HepG2 (cell line): ENCODE measurements around the gene MCOLN1. TPM values are rescaled to one million over a fixed set of nuclear protein-coding genes. Genes with fewer than 3 reads are reported as not detected.
A peak's percentile ranks its signal among the peaks of the same experiment; 100 is the strongest.

ENCODE experiments used
- HNRNPL ChIP-seq: fragments of 200-400 bp; formaldehyde crosslinking; IDR thresholded peaks from 2 replicates; pipeline ENCODE4 v1.6.1; 2017; ENCODE audit warnings: mild to moderate bottlenecking, low read depth, low read length
- HOXA3 ChIP-seq: sonication (generic); formaldehyde crosslinking; IDR thresholded peaks from 2 replicates; pipeline ENCODE4 v1.5.0; 2020; ENCODE audit warnings: missing genetic modification reagents
- JUND ChIP-seq: sonication (generic); formaldehyde crosslinking; IDR thresholded peaks from 2 replicates; pipeline ENCODE4 v1.8.0; 2022; ENCODE audit warnings: mild to moderate bottlenecking, missing genetic modification reagents
- KLF15 ChIP-seq: sonication (generic); formaldehyde crosslinking; IDR thresholded peaks from 2 replicates; pipeline ENCODE4 v1.8.1; 2023; ENCODE audit warnings: borderline replicate concordance, mild to moderate bottlenecking, inconsistent platforms, missing genetic modification reagents, mixed read lengths
- PCBP2 ChIP-seq: fragments of 200-400 bp; formaldehyde crosslinking; optimal IDR thresholded peaks from 2 replicates; pipeline ENCODE3; 2018; ENCODE audit warnings: low read length, low read depth; ENCODE audit not compliant: poor library complexity, severe bottlenecking
- PRMT3 ChIP-seq: sonication (generic); formaldehyde crosslinking; IDR thresholded peaks from 2 replicates; pipeline ENCODE4 v1.8.1; 2022; ENCODE audit warnings: low read depth, mild to moderate bottlenecking, moderate library complexity, missing genetic modification reagents, borderline replicate concordance
- TARDBP ChIP-seq: sonication (generic); formaldehyde crosslinking; IDR thresholded peaks from 2 replicates; pipeline ENCODE4 v1.8.0; 2022; ENCODE audit warnings: mild to moderate bottlenecking, missing genetic modification reagents
- XRCC5 ChIP-seq: fragments of 200-400 bp; formaldehyde crosslinking; optimal IDR thresholded peaks from 2 replicates; pipeline ENCODE3; 2017; ENCODE audit warnings: mild to moderate bottlenecking, low read length
- ZFYVE20 ChIP-seq: sonication (generic); formaldehyde crosslinking; IDR thresholded peaks from 2 replicates; pipeline ENCODE4 v1.8.0; 2023; ENCODE audit warnings: low read depth, mild to moderate bottlenecking, moderate library complexity, missing genetic modification reagents, borderline replicate concordance
- ZNF331 ChIP-seq: sonication (generic); formaldehyde crosslinking; IDR thresholded peaks from 2 replicates; pipeline ENCODE4 v1.4.0; 2020; ENCODE audit warnings: missing genetic modification reagents
- ZNF441 ChIP-seq: sonication (generic); formaldehyde crosslinking; IDR thresholded peaks from 2 replicates; pipeline ENCODE4 v1.7.0; 2021; ENCODE audit warnings: missing genetic modification reagents, borderline replicate concordance
- ZSCAN21 ChIP-seq: sonication (generic); formaldehyde crosslinking; IDR thresholded peaks from 2 replicates; pipeline ENCODE4 v1.8.0; 2022; ENCODE audit warnings: mild to moderate bottlenecking, missing genetic modification reagents, moderate library complexity, borderline replicate concordance
- polyA plus RNA-seq, 8 experiments: library from polyadenylated mRNA; depleted of rRNA in 3 of 8; stranded (reverse) in 7 of 8; unstranded in 1 of 8; fragments of >200 nt; fragmentation: Illumina TruSeq in 4 of 8; extraction: Trizol in 4 of 8; gene quantifications; 2 replicates each; pipeline versions ENCODE4 v1.2.1 to v1.2.3, GENCODE V29; 2011 to 2016; ENCODE audit warnings: low read depth in 4 of 8, missing spikeins in 1 of 8, mixed read lengths in 1 of 8; ENCODE audit not compliant: insufficient read depth in 1 of 8
- total RNA-seq, 5 experiments: library from RNA; depleted of rRNA; stranded (reverse); fragments of >200 nt; fragmentation: Illumina TruSeq; extraction: Trizol; gene quantifications; 2 replicates each; pipeline ENCODE4 v1.2.3, GENCODE V29; 2016; ENCODE audit warnings: low read depth in 1 of 5
- TF ChIP-seq, protein P1 (sequence below): sonication (generic); formaldehyde crosslinking; IDR thresholded peaks from 2 replicates; pipeline ENCODE4 v1.5.0; 2020; ENCODE audit warnings: missing genetic modification reagents, mild to moderate bottlenecking, borderline replicate concordance
- TF ChIP-seq, protein P2 (sequence below): sonication (generic); formaldehyde crosslinking; conservative IDR thresholded peaks from 2 replicates; pipeline ENCODE4 v1.4.0; 2020; ENCODE audit warnings: missing genetic modification reagents
- TF ChIP-seq, protein P3 (sequence below), 2 experiments: sonication (generic) in 1 of 2; formaldehyde crosslinking in 1 of 2; IDR thresholded peaks; 2 replicates each; pipeline versions ENCODE4 v1.4.0 to v1.6.1; 2018 to 2020; ENCODE audit warnings: missing genetic modification reagents in 2 of 2, borderline replicate concordance in 1 of 2, low read depth in 1 of 2, mild to moderate bottlenecking in 1 of 2, missing biosample characterization in 1 of 2
- TF ChIP-seq, protein P4 (sequence below): sonication (generic); formaldehyde crosslinking; IDR thresholded peaks from 2 replicates; pipeline ENCODE4 v1.5.0; 2020; ENCODE audit warnings: mild to moderate bottlenecking, missing genetic modification reagents

Gene MCOLN1
- total and polyA plus RNA-seq, 2 of the 13 experiments (the other 11 are each of a cell fraction or from before 2014, with no cell fraction given), result 3.4 to 15.7 TPM

DNA sequence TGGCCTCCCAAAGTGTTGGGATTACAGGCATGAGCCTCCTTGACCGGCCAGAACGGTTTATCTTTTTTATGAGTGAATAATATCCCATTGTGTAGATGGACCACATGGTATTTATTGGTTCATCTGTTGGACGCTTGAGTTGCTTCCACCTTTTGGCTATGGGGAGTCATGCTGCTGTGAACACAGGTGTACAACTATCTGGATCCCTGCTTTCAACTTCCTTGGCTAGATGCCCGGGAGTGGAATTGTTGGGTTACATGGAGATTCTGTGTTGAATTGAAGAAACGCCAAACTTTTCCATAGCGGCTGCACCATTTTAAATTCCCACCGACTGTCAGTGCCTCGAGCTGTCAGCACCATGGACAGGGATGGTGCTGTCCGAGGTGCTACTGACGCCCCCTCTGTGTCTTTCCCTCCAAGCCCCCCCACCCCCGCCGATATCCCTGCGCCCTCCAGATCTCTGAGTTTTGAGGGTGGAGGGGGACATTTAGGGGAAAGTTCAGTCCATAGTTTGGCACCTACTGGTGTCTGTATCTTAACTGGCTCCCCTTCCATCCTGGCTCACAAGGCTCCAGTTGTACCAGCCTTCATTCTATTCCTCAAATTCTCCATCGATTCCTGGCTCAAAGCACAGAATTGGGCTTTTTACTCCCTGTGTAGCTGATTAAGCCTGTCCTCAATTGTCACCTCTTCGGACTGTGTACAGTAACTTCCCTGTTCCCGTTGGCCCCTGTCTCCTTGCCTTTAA lies 40.4 kb downstream of the MCOLN1 start (continued):
- TF ChIP-seq, protein P1, sequence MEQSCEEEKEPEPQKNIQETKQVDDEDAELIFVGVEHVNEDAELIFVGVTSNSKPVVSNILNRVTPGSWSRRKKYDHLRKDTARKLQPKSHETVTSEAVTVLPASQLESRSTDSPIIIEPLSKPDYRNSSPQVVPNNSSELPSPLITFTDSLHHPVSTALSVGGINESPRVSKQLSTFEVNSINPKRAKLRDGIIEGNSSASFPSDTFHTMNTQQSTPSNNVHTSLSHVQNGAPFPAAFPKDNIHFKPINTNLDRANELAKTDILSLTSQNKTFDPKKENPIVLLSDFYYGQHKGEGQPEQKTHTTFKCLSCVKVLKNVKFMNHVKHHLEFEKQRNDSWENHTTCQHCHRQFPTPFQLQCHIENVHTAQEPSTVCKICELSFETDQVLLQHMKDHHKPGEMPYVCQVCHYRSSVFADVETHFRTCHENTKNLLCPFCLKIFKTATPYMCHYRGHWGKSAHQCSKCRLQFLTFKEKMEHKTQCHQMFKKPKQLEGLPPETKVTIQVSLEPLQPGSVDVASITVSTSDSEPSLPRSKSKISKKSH (CRISPR knock-in tag), result peak; percentile 86; the same call in 1 of the 2 replicates
- TF ChIP-seq ZNF331 (peak; percentile 98), ZSCAN21 (CRISPR knock-in tag) (peak; percentile 89), JUND (peak; percentile 67; the same call in 1 of the 2 replicates), TARDBP (CRISPR knock-in tag) (no peak), ZFYVE20 (CRISPR knock-in tag) (peak; percentile 99), PCBP2 (no peak), ZNF441 (peak; percentile 98), KLF15 (CRISPR knock-in tag) (peak; percentile 96), PRMT3 (no peak), XRCC5 (no peak), HNRNPL (no peak), HOXA3 (peak; percentile 85)
- TF ChIP-seq, protein P2, sequence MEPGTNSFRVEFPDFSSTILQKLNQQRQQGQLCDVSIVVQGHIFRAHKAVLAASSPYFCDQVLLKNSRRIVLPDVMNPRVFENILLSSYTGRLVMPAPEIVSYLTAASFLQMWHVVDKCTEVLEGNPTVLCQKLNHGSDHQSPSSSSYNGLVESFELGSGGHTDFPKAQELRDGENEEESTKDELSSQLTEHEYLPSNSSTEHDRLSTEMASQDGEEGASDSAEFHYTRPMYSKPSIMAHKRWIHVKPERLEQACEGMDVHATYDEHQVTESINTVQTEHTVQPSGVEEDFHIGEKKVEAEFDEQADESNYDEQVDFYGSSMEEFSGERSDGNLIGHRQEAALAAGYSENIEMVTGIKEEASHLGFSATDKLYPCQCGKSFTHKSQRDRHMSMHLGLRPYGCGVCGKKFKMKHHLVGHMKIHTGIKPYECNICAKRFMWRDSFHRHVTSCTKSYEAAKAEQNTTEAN, result peak; percentile 97
- TF ChIP-seq, protein P3, sequence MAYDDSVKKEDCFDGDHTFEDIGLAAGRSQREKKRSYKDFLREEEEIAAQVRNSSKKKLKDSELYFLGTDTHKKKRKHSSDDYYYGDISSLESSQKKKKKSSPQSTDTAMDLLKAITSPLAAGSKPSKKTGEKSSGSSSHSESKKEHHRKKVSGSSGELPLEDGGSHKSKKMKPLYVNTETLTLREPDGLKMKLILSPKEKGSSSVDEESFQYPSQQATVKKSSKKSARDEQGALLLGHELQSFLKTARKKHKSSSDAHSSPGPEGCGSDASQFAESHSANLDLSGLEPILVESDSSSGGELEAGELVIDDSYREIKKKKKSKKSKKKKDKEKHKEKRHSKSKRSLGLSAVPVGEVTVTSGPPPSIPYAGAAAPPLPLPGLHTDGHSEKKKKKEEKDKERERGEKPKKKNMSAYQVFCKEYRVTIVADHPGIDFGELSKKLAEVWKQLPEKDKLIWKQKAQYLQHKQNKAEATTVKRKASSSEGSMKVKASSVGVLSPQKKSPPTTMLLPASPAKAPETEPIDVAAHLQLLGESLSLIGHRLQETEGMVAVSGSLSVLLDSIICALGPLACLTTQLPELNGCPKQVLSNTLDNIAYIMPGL (CRISPR knock-in tag; IDR thresholded peaks at IDR 0.05; ENCODE audit: borderline replicate concordance in 1 of 2, low read depth in 1 of 2), result peak; percentile 46 to 49; a peak in 1 of 4 replicates
- TF ChIP-seq, protein P4, sequence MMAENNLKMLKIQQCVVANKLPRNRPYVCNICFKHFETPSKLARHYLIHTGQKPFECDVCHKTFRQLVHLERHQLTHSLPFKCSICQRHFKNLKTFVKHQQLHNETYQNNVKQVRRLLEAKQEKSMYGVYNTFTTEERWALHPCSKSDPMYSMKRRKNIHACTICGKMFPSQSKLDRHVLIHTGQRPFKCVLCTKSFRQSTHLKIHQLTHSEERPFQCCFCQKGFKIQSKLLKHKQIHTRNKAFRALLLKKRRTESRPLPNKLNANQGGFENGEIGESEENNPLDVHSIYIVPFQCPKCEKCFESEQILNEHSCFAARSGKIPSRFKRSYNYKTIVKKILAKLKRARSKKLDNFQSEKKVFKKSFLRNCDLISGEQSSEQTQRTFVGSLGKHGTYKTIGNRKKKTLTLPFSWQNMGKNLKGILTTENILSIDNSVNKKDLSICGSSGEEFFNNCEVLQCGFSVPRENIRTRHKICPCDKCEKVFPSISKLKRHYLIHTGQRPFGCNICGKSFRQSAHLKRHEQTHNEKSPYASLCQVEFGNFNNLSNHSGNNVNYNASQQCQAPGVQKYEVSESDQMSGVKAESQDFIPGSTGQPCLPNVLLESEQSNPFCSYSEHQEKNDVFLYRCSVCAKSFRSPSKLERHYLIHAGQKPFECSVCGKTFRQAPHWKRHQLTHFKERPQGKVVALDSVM (CRISPR knock-in tag), result no peak
